Glutamatergic neuron (in vitro differentiated cells): ENCODE results near the gene CDH22. TPM values are rescaled to one million over a fixed set of nuclear protein-coding genes. Genes with fewer than 3 reads are reported as not detected.

Source experiments
- DNase-seq: peaks from one replicate; pipeline ENCODE4 v3.0.0; 2022
- H3K27ac Mint-ChIP-seq: one replicate; pipeline ENCODE4 v1.8.0; 2020; ENCODE audit warnings: mild to moderate bottlenecking, mixed read lengths, inconsistent platforms; ENCODE audit not compliant: unreplicated experiment
- H3K27me3 Mint-ChIP-seq: one replicate; pipeline ENCODE4 v1.8.0; 2020; ENCODE audit warnings: mild to moderate bottlenecking, moderate library complexity, mixed read lengths, inconsistent platforms; ENCODE audit not compliant: unreplicated experiment
- H3K36me3 Mint-ChIP-seq: one replicate; pipeline ENCODE4 v1.8.0; 2020; ENCODE audit warnings: mild to moderate bottlenecking, mixed read lengths, inconsistent platforms; ENCODE audit not compliant: unreplicated experiment
- H3K4me1 Mint-ChIP-seq: one replicate; pipeline ENCODE4 v1.8.0; 2020; ENCODE audit warnings: mild to moderate bottlenecking, low read depth, mixed read lengths, inconsistent platforms; ENCODE audit not compliant: unreplicated experiment
- H3K4me3 Mint-ChIP-seq: one replicate; pipeline ENCODE4 v1.8.0; 2020; ENCODE audit warnings: mild to moderate bottlenecking, mixed read lengths, inconsistent platforms; ENCODE audit not compliant: unreplicated experiment
- H3K9me3 Mint-ChIP-seq: one replicate; pipeline ENCODE4 v1.8.0; 2020; ENCODE audit warnings: mild to moderate bottlenecking, moderate library complexity, mixed read lengths, inconsistent platforms; ENCODE audit not compliant: unreplicated experiment
- long read RNA-seq: library from polyadenylated mRNA; unstranded; transcript quantifications from one replicate; pipeline ENCODE4 v2.0.0, GENCODE V29; 2020; ENCODE audit not compliant: unreplicated experiment
- total RNA-seq: library from RNA; stranded (reverse); fragmentation: NEBNext Ultra II Directional; extraction: Animal tissue kit (Norgen Biotek cat#: 25700); gene quantifications from one replicate; pipeline ENCODE4 v1.2.1, GENCODE V29; 2021; ENCODE audit not compliant: unreplicated experiment
- TF ChIP-seq, protein P1 (sequence below): fragments of 200-600 bp; sonication (generic); IDR thresholded peaks from one replicate; pipeline ENCODE4 v1.5.0; 2021; ENCODE audit not compliant: partially characterized antibody, unreplicated experiment

The CDH22 gene, protein sequence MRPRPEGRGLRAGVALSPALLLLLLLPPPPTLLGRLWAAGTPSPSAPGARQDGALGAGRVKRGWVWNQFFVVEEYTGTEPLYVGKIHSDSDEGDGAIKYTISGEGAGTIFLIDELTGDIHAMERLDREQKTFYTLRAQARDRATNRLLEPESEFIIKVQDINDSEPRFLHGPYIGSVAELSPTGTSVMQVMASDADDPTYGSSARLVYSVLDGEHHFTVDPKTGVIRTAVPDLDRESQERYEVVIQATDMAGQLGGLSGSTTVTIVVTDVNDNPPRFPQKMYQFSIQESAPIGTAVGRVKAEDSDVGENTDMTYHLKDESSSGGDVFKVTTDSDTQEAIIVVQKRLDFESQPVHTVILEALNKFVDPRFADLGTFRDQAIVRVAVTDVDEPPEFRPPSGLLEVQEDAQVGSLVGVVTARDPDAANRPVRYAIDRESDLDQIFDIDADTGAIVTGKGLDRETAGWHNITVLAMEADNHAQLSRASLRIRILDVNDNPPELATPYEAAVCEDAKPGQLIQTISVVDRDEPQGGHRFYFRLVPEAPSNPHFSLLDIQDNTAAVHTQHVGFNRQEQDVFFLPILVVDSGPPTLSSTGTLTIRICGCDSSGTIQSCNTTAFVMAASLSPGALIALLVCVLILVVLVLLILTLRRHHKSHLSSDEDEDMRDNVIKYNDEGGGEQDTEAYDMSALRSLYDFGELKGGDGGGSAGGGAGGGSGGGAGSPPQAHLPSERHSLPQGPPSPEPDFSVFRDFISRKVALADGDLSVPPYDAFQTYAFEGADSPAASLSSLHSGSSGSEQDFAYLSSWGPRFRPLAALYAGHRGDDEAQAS
- total RNA-seq: 7.9 TPM
- long read RNA-seq, partial matches to known transcripts: 1 of 1 reads
- long read RNA-seq, other reads (novel, unspliced or antisense): 0 of 1 reads

DNA sequence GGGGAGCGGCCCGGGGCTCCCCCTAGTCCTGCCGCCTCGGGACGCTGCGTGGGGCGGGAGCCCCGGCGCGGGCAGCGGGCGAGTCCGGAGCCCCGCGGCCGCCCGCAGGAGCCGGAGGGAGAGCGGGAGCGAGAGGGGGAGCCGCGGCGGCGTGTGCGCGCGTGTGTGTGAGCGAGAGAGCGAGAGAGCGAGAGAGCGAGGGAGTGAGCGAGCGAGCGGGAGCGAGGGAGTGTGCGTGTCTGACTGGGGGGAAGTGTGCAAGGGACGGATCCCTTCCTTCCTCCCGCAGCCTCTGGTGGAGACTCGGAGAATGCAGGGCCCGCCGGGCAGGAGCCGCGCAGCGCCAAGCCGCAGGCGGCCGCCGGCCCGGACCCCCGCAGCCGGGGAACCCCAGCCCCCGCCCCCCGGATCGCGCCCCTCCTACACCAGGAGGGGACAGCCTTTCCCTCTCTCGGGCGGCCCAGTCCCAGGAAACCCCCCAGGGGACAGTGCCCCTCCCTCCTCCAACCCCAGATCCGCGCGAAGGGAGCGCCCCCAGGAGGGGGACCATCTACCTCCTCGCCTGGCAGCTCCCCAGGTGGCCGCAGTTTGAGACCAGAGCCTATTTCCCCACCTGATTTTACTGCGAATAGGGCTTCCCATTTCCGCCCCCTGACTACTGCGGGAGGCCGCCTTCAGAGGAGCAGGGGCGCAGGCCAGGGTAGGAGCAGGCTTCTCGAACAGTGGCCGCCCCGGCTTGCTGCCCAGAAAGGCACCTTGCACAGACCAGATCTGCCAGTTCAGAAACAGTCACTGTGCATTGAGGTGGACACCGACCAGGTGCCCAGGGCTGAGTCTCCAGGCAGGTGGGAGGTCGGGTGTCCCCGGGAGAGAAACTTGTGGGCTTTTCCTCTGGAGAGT is at the start of gene CDH22:
CDH22 (minus strand) TSS at position 241 of the 900 bp plus-strand sequence. CDS start 57,204 bp downstream, outside the sequence.
- Mint-ChIP-seq H3K27ac (no peak within 1 kb of the TSS), H3K4me1 (peaks cover 10% of the 10 kb centered on the region), H3K9me3 (peaks cover 5% of the 10 kb centered on the region), H3K27me3 (peaks cover 21% of the 10 kb centered on the region), H3K36me3 (no peaks in the 10 kb centered on the region), H3K4me3 (peak within 1 kb of the TSS; percentile 75)
- TF ChIP-seq, protein P1, sequence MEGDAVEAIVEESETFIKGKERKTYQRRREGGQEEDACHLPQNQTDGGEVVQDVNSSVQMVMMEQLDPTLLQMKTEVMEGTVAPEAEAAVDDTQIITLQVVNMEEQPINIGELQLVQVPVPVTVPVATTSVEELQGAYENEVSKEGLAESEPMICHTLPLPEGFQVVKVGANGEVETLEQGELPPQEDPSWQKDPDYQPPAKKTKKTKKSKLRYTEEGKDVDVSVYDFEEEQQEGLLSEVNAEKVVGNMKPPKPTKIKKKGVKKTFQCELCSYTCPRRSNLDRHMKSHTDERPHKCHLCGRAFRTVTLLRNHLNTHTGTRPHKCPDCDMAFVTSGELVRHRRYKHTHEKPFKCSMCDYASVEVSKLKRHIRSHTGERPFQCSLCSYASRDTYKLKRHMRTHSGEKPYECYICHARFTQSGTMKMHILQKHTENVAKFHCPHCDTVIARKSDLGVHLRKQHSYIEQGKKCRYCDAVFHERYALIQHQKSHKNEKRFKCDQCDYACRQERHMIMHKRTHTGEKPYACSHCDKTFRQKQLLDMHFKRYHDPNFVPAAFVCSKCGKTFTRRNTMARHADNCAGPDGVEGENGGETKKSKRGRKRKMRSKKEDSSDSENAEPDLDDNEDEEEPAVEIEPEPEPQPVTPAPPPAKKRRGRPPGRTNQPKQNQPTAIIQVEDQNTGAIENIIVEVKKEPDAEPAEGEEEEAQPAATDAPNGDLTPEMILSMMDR: peak; percentile 71
- DNase-seq: peak; percentile 83

DNA sequence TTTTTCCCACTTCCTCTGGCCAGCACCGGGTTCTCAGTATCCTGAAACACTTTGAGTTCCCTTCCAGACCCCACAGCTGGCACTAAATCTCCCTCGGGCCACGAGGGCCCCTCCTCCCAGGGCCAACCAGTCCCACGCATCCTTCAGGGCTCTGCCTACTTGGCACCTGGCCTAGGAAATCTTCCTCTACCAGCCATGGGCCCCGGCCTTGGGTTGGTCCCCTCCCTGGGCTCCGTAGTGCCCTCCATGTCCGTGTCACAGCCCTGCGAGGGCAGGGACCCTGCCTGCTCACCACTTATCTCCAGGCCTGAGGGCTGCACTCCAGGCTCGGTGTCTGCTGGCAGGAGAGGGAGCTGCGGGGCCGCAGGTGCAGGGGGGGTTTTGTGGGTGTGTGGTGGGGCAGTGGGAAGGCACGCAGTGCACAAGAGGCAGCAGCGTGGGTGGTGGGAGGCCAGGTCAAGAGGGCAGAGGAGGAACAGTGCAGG is 48.8 kb upstream of the CDH22 start:
- TF ChIP-seq, protein P1: no peak
- peaks cover 7% of the 10 kb centered on the region for H3K4me1 Mint-ChIP-seq
- no peaks in the 10 kb centered on the region for H3K9me3 Mint-ChIP-seq
- no peak overlapping the region for H3K4me3 Mint-ChIP-seq
- H3K27me3 Mint-ChIP-seq: peaks cover 1% of the 10 kb centered on the region
- H3K27ac Mint-ChIP-seq: no peak overlapping the region
- DNase-seq: no peak
- H3K36me3 Mint-ChIP-seq: no peaks in the 10 kb centered on the region

DNA sequence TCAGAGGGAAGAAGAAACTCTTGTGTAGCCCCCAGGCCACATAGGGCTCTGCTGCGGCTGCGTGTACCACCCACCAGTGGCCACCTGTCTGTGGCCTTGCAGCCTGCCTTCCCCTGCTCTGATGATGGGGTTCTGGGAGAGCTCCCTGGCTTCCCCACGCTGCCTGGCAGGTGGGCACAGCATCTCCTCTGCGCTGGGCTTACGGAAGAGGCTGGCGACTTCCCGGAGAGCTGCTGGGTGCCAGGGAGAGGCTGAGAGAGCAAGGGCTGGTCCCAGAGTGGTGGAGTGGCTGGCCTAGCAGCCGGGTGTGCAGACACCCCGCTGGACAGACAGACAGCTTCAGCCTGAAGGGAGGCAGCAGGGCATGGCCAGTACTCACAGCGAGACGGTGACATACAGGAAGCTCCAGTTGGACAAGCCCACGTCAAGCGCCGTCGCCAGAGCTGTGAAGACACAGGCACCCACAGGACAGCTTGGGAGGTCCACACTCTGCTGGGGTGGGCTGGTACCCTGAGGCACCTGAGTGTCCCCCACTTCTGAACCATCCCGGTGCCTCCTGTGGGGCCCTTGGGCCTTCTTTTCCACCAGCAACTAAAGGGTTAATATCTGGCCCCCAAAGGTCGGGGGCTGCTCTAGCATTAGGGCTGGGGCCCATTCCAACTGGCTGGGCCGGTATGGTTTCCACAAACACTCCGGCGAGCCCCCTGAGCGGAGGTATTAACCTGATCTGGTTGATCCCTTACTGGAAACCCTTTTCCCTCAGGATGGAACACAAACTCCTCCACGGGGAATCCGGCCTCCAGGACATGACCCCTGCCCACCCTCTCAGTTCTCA is 48.1 kb upstream of the CDH22 start:
- no peak for DNase-seq
- Mint-ChIP-seq H3K36me3 (no peaks in the 10 kb centered on the region), H3K4me1 (peaks cover 7% of the 10 kb centered on the region), H3K27me3 (peaks cover 1% of the 10 kb centered on the region), H3K4me3 (no peak overlapping the region), H3K9me3 (no peaks in the 10 kb centered on the region), H3K27ac (no peak overlapping the region)
- TF ChIP-seq, protein P1: no peak

DNA sequence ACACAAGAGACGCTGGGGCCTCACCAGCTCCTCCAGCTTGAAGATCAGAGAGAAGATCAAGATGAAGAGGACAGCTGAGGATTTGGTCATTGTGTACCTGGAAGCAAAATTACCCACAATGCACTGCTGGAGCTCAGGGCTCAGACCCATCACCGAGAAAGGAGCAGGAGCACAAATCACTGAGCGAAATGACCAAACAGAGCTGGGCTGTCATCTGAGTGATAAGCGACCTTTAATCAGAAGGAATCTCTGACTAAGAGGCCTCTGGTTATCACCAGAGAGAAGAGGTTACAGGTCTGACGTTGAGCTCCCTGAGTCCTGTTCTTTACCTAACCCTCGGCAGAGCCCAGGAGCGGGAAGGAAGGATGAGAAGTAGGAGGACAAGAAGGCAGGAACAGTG is 47.5 kb upstream of the CDH22 start:
- TF ChIP-seq, protein P1: no peak
- Mint-ChIP-seq H3K4me1 (peaks cover 11% of the 10 kb centered on the region), H3K4me3 (peak overlapping the region; percentile 49), H3K9me3 (no peaks in the 10 kb centered on the region), H3K36me3 (no peaks in the 10 kb centered on the region), H3K27me3 (peaks cover 1% of the 10 kb centered on the region), H3K27ac (no peak overlapping the region)
- DNase-seq: no peak
